Amniotic epithelial cell (primary cell): Measurements from ENCODE around the gene LSP1.

ENCODE experiments used
- DNase-seq: peaks from one replicate; pipeline ENCODE4 v3.0.0-alpha.2; 2010; ENCODE audit warnings: low read depth

The LSP1 gene

GRCh38 chr11:1917523-1918435, 64.9 kb downstream of the LSP1 start:
- DNase-seq: no peak

GRCh38 chr11:1918436-1919315, 65.8 kb downstream of the LSP1 start:
- no peak for DNase-seq

GRCh38 chr11:1919391-1920127, 66.7 kb downstream of the LSP1 start, which contains the start of gene TNNT3:
TNNT3 (plus strand) TSS chr11:1919703; CDS start chr11:1922875, 3,172 bp downstream.
- DNase-seq: no peak

- DNase-seq: no peak
Measured at GRCh38 chr11:1920128-1920908, 67.4 kb downstream of the LSP1 start.

- DNase-seq: no peak
Measured at GRCh38 chr11:1920909-1921573, 68.2 kb downstream of the LSP1 start.

GRCh38 chr11:1921574-1922141, 68.8 kb downstream of the LSP1 start:
- DNase-seq: no peak

- no peak for DNase-seq
Measured at GRCh38 chr11:1922481-1923081, 69.7 kb downstream of the LSP1 start.

GRCh38 chr11:1923201-1923956, 70.5 kb downstream of the LSP1 start:
- DNase-seq: no peak

GRCh38 chr11:1924181-1924580, 71.3 kb downstream of the LSP1 start:
- no peak for DNase-seq

GRCh38 chr11:1924646-1925372, 71.9 kb downstream of the LSP1 start:
- DNase-seq: no peak

GRCh38 chr11:1925373-1926155, 72.7 kb downstream of the LSP1 start:
- no peak for DNase-seq

- no peak for DNase-seq
Measured at GRCh38 chr11:1926156-1927025, 73.5 kb downstream of the LSP1 start.

GRCh38 chr11:1927026-1927847, 74.4 kb downstream of the LSP1 start:
- no peak for DNase-seq

- DNase-seq: no peak
Measured at GRCh38 chr11:1927848-1928469, 75.1 kb downstream of the LSP1 start.

GRCh38 chr11:1928470-1928890, 75.6 kb downstream of the LSP1 start:
- DNase-seq: no peak
